GM18507 (cell line): Measurements from ENCODE around the gene ROBO1.
"Not testable (repeated sequence)": the region's sequence is repeated elsewhere in the genome, so short reads cannot be mapped to it uniquely, and the experiment has no call there.

Experiments
- DNase-seq: peaks from one replicate; pipeline ENCODE4 v3.0.0; 2011; ENCODE audit warnings: low read depth; ENCODE audit not compliant: insufficient read length; ENCODE audit errors: extremely low spot score
- FAIRE-seq: peaks from 2 replicates; lab custom pipeline; 2011; peaks lifted over from hg19 to GRCh38; lab: Jason Lieb, UNC

The ROBO1 gene

DNA sequence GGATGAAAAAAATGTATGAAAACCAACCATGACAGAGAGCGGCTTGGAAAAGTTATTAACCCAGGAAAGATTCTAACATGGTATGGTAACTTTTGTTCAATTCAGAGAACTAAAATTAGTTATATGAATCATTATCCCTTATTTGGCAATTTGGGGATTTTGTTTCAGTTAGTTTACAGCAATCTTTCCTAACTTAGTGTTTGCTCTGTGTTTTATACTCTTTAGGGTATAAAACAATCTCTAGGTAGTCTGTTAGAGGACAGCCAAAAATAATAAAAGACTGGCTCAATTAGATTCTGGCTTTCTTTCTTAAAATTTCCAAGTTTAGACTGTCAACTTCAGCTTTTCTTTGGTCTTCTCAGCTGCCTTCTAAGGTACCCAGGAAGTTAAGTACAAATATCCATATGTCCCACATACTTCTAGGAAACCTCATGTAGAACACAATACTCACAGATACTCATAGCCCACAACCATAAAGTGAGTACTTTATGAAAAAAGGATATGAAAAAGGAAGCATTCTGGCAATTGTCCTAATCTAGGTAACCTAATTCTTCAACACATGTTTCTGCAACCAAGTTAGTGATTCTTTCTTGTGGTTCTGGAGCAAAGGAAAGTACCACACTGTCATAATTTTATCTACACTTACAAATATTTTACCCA lies 849.3 kb downstream of the ROBO1 start:
- DNase-seq: no peak
- FAIRE-seq: no peak

DNA sequence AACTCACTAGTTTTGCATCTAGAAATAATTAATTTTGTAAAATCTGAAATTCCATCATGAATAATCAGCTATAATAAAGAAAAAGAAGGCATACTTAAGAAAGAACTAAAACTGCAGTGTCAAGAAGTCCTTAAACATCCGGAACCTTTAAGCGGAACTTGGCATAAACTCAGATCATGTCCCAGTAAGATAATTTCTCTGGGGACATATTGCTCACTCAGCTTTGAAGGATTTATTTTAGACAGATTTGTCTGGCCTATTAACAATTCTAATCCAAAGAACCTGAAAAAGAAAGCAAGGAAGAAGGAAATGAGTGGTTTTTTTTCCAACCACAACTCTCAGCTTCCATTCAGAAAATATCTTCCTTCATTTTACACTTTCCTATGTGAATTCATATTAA lies 850.3 kb downstream of the ROBO1 start:
- no peak for DNase-seq
- no peak for FAIRE-seq

DNA sequence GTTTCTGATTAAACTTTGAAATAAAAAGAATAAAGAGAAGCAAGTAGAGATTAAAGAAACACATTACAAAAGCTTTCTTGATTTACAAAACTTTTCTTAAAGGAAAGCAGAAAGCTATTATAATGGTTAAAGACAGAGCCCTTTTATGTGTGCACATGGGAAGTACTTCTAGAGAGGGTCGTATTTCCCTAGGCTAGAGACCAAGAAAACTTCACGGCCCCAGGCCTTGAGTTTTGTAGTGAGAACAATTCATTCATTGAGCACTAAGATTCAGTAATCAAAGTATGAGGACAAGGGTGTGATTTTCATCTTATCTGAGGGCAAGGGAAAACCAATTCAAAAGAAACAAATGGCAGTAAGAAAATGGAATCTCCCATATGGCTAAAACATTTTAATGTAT lies 854.1 kb downstream of the ROBO1 start:
- DNase-seq: no peak
- FAIRE-seq: no peak

DNA sequence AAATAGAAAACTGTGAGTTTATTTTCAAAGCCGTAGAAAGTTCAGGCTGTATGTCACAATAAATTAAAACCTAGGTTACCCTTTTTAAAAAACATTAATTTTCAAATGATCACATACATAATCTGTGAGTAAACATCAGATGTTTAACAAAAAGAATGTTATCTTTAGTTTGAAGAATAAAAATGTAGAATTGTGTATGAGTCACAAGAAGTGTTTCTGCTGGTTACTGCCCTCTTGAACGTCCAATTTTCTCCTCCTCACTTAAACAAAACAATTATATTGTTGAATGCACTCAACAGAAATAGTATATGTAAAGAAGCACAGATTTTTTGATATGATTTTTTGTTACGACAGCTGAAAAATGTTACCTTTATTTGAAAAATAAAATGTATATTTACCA lies 855.1 kb downstream of the ROBO1 start:
- FAIRE-seq (no peak), DNase-seq (no peak)

DNA sequence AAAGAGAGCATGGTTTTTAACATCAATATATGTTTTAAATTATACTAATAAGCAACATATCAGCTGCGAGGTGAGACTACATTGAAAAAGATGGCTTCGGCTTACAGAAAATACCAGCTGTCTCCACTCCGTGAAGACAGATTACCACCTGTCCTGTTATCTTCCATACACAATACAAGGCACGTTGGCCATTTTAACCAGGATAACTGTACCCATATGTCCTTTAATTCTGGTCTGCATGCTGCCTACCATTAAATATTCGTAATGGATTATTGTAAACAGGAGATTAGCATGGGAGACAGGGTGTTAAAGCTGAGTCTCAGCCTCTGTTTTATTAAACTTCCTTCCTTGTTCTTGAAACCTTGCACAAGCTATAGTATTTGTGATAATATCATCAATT lies 855.5 kb downstream of the ROBO1 start:
- DNase-seq: no peak
- FAIRE-seq: no peak

DNA sequence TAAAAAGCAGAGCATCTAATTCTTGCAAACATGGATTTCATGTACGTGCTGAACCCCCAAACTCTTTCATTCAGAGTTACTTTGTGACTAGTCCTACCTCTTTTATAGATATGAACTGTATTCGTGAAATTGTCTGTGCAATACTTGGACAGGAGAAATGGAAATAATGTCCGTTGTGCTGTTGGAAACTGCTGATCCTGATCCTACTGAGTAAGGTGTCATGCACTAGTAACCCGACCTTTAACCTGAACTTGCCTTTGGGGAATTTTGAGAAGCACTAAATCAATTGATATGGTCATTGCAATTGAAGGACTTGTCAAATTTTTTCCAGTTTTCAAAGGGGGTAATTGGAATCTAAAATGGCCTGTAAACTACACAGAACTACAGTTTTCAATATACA lies 856.4 kb downstream of the ROBO1 start:
- FAIRE-seq (no peak), DNase-seq (no peak)

DNA sequence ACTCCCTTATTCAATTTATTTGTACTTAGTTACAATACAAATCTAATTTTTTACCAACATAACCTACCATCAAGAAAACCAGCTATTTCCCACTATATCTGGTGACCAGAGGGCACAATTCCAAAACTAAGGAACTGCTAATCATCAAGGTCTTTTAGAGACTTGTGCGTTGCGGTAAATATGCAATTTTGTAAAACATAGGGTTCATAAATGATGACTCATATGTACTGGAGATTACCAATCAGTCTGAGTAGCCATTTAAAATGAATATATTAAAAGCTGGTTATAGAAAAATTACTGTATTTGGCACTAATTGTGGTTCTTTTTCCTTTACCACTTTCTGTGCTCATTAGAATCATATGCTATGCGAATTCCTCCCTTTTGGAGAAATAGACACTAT lies 859.6 kb downstream of the ROBO1 start:
- no peak for FAIRE-seq
- no peak for DNase-seq

DNA sequence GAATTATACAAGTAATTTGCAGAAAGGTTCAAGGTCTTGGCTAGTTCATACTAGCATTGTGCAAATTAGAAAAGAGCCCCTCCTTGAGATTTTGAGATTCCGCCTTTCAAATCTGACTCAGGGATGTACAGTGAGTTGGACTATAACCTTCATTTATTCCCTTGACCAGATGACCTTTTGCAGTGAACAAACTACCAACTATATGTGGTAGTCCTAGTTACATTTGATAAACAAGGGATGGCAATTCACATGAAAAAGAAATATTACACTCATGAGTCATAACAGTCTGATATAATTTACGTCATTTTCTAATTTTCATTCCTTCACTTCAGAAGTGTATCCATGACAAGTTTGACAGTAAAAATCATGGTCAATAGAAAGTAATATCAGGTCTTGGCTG lies 860.4 kb downstream of the ROBO1 start:
- no peak for FAIRE-seq
- DNase-seq: no peak

DNA sequence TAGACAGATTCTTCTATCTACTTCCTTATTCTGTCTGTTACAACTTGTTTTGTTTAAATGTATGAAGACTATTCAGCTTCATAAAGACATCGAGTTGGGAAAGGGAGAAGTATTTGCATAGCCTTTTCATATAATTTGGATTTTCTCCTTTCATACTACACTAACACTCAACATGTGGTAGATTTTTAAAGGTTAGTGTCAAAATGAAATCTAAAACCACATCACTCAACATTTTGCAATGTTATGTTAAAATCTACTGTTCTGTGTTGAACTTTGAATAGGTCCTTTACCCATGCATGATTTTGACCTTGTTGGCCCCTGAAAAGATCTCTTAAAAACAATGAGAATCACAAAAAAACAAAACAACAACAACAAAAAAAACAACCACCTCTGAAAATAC lies 860.9 kb downstream of the ROBO1 start:
- DNase-seq (no peak), FAIRE-seq (no peak)

DNA sequence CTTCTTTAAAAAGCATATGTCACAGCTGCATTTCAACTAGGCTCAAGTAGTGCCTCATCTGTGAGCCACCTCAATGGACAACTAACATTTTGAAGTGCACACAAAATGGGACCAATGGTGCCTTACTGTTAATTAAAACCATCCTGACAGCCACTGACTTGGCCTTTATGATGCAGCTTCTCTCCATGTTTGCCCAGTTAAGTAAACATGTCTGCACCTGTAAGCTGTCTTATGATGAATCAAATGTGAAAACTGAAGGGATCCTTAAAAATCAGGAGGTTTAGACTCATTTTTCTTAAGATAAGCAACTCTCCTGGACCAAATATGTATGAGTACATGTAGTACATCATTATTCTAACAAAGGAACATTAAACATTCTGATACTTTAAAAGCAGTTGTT lies 861.6 kb downstream of the ROBO1 start:
- no peak for FAIRE-seq
- DNase-seq: no peak

DNA sequence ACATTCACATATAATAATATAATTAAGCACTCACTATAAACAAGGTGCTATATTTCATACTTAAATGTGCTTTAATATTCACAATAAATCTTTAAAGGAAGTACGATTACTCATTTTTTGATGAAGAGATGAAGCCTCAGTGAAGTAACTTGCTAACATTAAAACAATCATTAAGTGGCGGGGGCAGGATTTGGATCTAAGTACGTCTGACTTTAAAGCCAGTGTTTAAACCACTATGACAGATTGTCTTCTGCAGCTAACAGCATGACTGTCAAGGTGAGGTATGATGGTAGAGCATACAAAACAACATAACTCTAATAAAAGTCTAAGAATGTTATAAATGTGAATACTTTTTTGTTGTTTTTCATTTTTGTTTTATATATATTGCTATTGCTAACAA lies 862.1 kb downstream of the ROBO1 start:
- DNase-seq (no peak), FAIRE-seq (no peak)

DNA sequence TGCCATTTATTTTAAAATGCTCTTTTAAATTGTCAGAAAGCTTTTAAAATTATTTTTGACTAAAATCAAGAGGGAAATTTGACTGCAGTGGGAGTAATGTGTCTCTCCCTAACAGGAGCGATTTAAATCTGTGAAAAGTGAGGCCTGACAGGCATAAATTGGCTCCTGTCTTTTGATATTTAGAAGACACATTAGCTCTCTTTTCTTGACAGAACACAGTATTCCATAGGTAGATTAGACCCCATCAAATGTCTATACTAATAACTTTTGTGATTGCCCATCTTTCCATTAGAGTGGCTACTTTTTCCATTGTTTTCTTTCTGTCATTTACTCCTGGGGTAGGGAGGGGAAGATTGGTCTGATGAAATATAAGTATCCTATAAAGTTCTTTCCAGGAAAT lies 866.3 kb downstream of the ROBO1 start:
- DNase-seq (no peak), FAIRE-seq (no peak)

DNA sequence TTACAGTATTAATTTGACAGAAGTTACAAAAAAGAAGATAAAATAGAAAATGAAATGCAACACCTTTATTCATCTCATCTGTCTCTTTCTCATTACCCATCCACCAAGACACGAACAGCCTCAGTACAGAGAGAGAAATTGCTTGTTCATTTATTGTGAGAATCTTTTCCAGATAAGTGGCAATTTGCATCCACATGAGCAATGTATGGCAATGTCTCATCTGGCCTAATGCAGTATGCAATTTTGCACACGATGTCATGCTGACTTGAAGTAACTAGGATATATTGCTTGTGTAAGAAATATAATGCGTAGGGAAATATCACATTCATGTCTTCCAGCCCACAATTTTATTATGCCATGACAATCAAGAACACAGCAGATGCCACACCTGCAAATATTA lies 866.9 kb downstream of the ROBO1 start:
- no peak for FAIRE-seq
- DNase-seq: no peak

DNA sequence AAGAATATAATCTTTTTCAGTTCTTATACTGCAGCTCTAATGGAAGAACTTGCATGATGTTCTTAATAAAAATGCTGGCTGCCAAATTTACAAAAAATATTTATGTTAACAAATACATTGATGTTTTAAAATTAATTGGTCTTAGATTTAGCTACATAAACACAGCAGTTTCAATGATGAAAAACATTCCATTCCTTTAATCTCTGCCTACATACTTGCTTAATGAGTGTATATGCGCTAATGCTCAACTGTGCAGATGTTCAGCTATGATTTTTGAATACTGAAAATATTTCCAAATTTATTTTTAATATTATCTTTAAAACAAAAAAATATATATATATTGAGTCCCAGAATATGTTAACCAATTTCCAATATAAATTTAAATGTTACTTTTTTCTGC lies 867.4 kb downstream of the ROBO1 start:
- no peak for FAIRE-seq
- DNase-seq: no peak

DNA sequence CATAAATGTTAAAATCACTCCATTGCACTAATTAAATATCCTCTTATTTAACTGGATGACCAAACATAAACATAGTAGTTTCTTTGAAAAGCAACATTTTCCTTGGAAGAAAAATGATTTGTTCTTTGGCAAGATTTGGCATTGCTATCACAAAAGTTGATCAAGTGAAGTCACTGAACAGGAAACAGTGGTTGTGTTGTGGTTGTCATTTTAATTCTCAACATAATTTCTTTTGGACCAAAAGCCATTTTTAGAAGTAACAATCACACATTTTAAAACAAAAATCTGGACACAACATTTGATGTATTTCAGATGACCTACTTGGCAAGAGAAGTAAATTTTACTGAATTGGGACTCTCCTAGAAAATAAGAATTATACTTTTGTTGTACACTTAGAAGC lies 872.3 kb downstream of the ROBO1 start:
- FAIRE-seq (no peak), DNase-seq (no peak)

DNA sequence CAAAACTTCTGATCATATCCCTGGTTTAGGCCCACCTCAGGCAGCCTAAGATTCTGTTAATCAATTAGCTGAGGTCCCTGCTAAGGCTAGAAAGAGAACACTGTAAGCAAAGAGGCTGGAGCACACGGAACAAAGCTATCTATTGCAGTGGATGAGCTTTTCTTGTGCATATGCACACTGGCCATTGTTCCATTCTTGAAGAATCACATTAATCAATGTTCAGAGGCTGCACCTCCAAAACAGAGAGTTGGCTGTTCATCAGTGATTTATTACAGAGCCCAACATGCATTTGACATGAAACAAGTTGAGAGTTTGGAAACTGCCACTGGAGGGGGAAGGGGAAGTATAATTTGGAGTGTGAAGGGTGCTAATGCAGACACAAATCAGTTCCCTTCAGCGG lies 873.0 kb downstream of the ROBO1 start:
- no peak for DNase-seq
- no peak for FAIRE-seq

DNA sequence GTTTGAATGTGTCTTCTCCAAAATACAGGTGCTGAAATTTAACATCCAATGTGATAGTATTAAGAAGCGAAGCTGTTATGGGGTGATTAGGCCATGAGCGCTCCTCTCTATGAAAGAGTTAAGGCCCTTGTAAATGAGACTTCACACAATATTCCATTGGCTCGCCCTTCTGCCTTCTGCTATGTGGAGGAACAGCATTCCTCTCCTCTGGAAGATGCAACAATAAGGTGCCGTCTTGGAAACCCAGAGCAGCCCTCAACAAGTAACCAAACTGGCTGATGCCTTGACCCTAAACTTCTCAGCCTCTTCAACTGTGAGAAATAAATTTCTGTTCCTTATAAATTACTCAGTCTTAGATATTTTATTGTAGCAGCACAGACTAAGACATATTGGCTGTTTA lies 874.6 kb downstream of the ROBO1 start:
- DNase-seq: no peak
- no peak for FAIRE-seq

DNA sequence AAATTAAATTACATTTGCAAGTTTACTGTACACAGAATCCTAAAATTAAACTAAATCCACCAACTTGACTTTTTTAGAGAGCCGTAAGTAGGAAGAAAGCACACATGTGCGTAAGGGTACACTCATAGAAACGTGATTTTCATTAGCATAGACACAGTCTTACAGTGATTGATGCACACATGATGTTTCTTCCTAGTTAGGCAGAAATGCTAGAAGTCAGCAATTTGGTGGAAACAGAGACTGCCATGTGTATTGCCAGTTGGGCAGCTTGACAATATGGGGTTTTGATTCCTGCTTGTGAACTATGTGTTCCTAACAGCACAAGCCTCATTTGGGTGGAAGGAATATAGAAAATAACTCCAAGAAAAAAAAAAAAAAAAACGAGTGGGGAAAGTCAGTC lies 878.5 kb downstream of the ROBO1 start:
- no peak for FAIRE-seq
- no peak for DNase-seq

DNA sequence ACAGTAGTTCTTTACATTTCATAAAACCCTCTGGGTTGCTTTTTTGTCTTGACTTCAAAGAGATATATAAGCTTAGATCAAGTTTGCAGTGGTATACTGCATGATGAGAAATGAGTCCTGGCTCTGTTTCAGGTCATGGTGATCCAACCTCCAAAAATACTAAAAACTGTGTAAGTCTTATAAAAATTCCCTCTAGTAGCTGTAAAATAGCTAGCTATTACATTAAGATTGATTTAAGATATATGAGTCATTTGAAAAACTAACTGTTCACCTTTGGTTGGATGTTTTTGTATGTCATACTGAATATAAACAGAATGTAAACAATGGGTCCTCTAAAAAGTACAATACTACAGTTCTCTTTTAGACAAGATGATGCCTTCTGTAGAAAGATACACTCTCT lies 879.2 kb downstream of the ROBO1 start:
- DNase-seq: no peak
- no peak for FAIRE-seq

DNA sequence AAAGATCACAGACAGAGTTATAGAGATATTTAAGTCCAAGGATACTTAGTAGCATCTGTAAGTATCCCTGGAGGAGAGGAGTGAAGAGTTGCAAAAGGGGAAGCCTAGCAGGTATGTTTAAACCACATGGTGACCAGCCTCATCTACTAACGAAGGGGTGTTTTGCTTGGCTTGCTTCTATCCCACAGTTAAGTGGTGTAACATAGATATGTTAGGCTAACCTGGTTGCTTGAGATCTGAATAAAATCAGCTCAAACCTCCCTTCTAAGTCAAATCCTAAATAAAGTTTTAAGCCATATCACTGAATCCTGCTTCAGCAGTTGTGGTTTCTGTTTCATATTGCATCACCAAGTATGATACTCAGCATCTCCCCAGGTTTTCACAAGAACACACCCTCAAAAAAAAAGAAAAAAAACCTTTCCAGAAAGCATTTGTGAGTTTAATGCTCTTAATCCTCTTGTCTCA lies 880.2 kb downstream of the ROBO1 start:
- FAIRE-seq: no peak
- DNase-seq: no peak

DNA sequence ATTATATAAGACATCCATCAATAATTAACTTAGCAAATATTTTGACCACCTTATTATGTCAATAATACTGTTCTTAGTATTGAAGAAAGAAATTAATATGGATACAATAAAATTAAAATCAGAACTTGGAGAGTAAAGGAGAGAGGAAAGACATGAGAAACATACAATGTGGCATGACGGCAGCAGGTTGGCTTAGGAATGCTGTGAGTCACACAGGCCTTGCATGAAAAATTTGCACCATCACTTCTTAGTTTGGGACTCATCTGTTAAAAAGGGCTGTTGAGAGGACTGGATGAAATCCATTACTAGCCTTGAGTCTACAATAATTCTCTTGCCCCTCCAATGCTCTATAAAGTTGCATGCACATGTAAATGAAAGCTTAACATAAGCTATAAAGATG lies 880.8 kb downstream of the ROBO1 start:
- no peak for DNase-seq
- no peak for FAIRE-seq

DNA sequence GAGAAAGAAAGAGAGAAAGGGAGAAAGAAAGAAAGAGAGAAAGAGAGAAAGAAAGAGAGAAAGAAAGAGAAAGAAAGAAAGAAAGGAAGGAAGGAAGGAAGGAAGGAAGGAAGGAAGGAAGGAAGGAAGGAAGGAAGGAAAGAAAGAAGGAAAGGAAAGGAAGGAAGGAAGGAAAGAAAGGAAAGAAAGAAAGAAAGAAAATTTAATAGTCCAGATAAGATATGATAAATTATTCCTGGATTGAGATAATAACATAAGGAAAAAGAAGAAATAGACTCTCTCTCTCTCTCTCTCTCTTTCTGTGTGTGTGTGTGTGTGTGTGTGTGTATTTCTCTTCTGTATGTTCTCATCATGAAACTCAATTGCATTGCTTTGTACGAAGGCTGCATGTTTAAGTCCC lies 883.2 kb downstream of the ROBO1 start:
- DNase-seq, FAIRE-seq: not testable (repeated sequence)
